Lower leg skin (tissue), 4 donors: ENCODE results near the gene SUV39H2. TPM values are rescaled to one million over a fixed set of nuclear protein-coding genes. Genes with fewer than 3 reads are reported as not detected.

Experiments
- DNase-seq, 2 donors: peaks; one replicate each; pipeline ENCODE4 v3.0.0-alpha.2; 2019; ENCODE audit warnings: low spot score in 2 of 2
- H3K4me3 ChIP-seq: fragments of 200-600 bp; sonication (generic); 2 replicates; pipeline ENCODE4 v1.5.1; 2017; ENCODE audit warnings: mild to moderate bottlenecking, low read depth; ENCODE audit not compliant: poor library complexity, severe bottlenecking
- POLR2A ChIP-seq, 2 donors: fragments of 450-650 bp; IDR thresholded peaks; one replicate each; pipeline ENCODE4 v1.6.1; 2016 to 2017; ENCODE audit warnings: antibody characterized with exemption in 2 of 2, mild to moderate bottlenecking in 1 of 2, moderate library complexity in 1 of 2
- WGBS, 2 donors: methylation state at CpG; one replicate each; pipeline ENCODE4 v1.1.5; 2018; 5-methylcytosine and 5-hydroxymethylcytosine counted together
- intact Hi-C: fragments of 100-400 bp; cut with DNase I; formaldehyde crosslinking; loops from one replicate; pipeline ENCODE4 v1.15.0; 2023; ENCODE audit warnings: low total_unique reads
- total RNA-seq, 4 donors: library from RNA; depleted of rRNA; stranded (reverse); fragments of >200 nt; gene quantifications; one replicate each; pipeline ENCODE4 v1.1.0, GENCODE V29; 2016
- TF ChIP-seq, protein P1 (sequence below), 3 donors: fragments of 450-650 bp; IDR thresholded peaks; one replicate each; pipeline ENCODE4 v1.5.1; 2016; ENCODE audit warnings: antibody characterized with exemption in 3 of 3, mild to moderate bottlenecking in 3 of 3, moderate library complexity in 2 of 3

SUV39H2 gene
- total RNA-seq, 4 donors from 2014 or later, result 0.99 to 5.3 (median 3.5) TPM

DNA sequence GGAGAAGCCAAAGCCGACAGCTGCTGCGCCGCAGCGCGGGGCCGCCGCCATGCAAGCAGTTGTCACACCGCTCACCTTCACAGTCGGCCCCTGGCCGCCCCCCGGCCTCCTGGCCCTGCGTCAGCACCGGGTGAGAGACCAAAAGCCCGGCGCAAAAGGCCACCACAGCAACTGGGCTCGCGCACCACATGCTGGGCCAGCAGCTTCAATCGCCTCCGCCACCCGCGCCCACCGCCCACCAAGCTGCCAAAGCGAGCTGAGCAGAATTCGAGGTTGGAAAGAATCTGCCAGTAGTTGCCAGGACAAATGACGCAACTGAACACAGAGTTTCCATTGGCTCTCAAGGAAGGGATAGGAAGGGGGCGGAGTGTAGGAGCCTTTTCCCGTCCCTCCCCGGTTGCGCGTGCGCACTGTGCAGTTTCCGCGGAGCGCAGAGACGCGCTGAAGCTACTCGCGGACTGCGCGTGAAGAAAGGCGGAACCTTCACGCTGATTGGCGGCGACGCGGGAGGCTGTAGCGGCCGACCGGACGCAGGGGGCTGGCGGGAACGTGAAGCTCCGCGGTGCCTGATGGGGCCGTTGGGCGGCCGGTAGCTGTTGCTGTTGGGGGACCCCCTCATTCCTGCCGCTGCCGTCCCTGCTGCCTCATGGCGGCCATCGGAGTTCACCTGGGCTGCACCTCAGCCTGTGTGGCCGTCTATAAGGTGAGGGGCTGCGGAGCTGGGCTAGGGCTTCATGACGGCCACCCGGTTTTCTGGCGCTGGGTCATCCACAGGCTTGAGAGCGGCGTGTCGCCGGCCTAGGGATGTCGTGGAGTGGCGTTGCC lies 40.7 kb upstream of the SUV39H2 start, which contains the start of the genes CDNF, HSPA14 and MSANTD7:
CDNF (minus strand) TSS at position 281 of the 825 bp plus-strand sequence; CDS start at position 190, 91 bp downstream.
HSPA14 (plus strand) TSS at position 550 of the 825 bp plus-strand sequence; CDS start at position 647, 97 bp downstream.
MSANTD7 (plus strand) TSS at position 550 of the 825 bp plus-strand sequence. CDS start 3,979 bp downstream, outside the sequence.
- intact Hi-C loops, result loop anchor here (5.0 to 10.0 kb wide), 2 partner anchors 293 to 329 kb away; partner anchors contain the start of gene NMT2
- peak within 1 kb of the TSS; percentile 93 for H3K4me3 ChIP-seq
- 0% methylated on average over 35 to 61 of the region's 72 CpGs for WGBS, 2 donors
- peak; percentile 99 to 100 for DNase-seq
- TF ChIP-seq POLR2A (IDR thresholded peaks at IDR 0.05), result no peak
- TF ChIP-seq, protein P1, sequence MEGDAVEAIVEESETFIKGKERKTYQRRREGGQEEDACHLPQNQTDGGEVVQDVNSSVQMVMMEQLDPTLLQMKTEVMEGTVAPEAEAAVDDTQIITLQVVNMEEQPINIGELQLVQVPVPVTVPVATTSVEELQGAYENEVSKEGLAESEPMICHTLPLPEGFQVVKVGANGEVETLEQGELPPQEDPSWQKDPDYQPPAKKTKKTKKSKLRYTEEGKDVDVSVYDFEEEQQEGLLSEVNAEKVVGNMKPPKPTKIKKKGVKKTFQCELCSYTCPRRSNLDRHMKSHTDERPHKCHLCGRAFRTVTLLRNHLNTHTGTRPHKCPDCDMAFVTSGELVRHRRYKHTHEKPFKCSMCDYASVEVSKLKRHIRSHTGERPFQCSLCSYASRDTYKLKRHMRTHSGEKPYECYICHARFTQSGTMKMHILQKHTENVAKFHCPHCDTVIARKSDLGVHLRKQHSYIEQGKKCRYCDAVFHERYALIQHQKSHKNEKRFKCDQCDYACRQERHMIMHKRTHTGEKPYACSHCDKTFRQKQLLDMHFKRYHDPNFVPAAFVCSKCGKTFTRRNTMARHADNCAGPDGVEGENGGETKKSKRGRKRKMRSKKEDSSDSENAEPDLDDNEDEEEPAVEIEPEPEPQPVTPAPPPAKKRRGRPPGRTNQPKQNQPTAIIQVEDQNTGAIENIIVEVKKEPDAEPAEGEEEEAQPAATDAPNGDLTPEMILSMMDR (IDR thresholded peaks at IDR 0.05), result no peak

DNA sequence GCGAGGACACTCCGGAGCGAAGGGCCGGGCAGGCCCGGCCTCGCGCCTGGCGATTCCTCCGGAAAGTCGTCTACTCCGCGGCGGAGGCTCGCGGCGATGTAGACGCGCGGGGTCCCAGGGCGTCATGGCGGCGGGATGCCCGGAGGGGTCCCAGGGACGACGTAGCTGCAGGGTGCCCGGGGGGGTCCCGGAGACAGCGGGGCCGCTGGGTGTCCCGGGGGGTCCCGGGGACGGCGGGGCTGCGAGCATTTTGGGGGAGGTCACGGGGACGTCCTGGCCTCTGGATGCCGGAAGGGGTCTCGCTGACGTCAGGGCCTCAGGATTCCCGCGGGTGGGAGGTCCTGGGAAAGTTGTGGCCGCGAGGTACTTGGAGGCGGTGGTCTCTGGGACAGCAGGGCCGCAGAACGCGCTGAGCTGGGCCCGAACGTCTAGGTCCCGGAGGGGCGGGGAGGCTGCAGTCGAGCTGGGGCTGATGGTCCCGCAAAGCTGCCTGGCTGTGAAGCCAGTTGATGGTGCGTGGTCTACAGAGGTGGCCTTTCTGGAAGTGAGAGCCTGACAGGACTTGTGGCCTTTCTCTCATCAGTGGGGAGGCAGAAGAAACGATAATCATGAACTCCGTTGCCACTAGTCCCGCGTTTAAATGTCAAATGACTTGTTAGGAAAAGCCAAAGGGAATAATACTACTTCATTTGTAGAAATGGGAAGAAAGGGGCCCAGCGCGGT lies 39.9 kb upstream of the SUV39H2 start:
- intact Hi-C loops, result loop anchor here (5.0 to 10.0 kb wide), 2 partner anchors 294 to 329 kb away; partner anchors contain the start of gene NMT2
- peak; percentile 20 to 88 for DNase-seq
- WGBS, 2 donors, result 1% methylated on average over 16 to 38 of the region's 60 CpGs
- TF ChIP-seq, protein P1 (IDR thresholded peaks at IDR 0.05), result no peak
- TF ChIP-seq POLR2A (IDR thresholded peaks at IDR 0.05), result no peak
- H3K4me3 ChIP-seq, result peak overlapping the region; percentile 93

DNA sequence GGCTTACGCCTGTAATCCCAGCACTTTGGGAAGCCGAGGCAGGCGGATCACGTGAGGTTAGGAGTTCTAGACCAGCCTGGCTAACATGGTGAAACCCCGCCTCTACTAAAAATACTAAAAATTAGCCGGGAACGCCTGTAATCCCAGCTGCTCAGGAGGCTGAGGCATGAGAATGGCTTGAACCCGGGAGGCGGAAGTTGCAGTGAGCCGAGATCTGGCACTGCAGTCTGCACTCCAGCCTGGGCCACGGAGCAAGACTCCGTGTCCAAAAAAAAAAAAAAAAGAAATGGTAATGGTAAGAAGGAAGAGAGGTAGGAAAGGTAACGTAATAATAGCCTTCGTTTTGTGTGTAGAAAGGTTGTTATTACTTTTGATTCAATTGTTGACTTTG lies 39.4 kb upstream of the SUV39H2 start:
- 7 to 10% methylated on average over 14 of the region's 14 CpGs for WGBS, 2 donors
- DNase-seq, result no peak
- TF ChIP-seq, protein P1 (IDR thresholded peaks at IDR 0.05), result no peak
- TF ChIP-seq POLR2A (IDR thresholded peaks at IDR 0.05), result no peak
- peak overlapping the region; percentile 93 for H3K4me3 ChIP-seq
- intact Hi-C loops, result loop anchor here (5.0 to 10.0 kb wide), 2 partner anchors 294 to 328 kb away; partner anchors contain the start of gene NMT2

DNA sequence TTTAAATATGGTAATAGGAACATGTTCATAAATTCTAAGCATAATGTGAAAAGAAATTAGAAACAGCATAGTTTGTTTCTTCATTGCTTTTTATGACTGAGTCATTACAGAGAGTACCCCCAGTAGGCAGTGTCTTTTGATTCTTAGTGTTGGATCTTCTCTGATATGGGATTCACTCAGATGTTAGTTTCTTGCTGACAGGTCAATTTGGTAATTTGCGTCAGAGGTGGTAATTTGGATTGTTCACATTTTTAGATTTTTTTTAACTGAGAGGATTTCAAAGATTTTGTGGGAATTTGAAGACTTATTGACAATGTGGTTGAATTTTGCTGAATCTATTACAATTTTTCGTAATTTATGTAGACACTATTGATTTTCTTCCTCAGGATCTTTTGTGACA lies 38.5 kb upstream of the SUV39H2 start:
- TF ChIP-seq, protein P1 (IDR thresholded peaks at IDR 0.05), result no peak
- TF ChIP-seq POLR2A (IDR thresholded peaks at IDR 0.05), result no peak
- intact Hi-C loops, result no loop called here
- WGBS, 2 donors, result 90% methylated on average over 2 of the region's 2 CpGs
- no peak overlapping the region for H3K4me3 ChIP-seq
- no peak for DNase-seq

DNA sequence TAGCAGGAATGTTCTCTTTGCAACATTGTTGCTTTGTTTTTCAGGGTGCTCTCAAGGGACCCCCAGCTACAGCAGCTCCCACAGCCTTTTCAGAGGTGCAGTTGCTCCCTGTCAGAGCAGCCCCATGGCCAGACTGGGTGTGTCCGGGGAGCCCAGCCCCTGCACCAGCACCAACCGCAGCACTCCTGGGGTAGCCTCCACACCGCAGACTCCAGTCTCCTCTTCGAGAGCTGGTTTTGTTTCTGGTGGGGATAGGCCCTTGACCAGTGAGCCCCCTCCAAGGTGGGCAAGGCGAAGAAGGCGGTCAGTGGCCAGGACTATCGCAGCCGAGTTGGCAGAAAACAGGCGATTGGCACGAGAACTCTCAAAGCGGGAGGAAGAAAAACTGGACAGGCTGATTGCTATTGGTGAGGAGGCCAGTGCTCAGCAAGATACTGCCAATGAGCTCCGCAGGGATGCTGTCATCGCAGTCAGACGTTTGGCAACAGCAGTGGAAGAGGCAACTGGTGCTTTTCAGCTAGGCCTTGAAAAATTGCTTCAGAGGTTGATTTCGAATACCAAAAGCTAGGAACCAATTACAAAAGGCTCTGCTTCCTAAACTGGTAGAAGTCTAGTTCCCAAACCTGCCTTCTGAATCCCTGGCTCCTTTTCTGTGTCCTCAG lies 35.2 kb upstream of the SUV39H2 start:
- TF ChIP-seq, protein P1 (IDR thresholded peaks at IDR 0.05), result no peak
- no peak for TF ChIP-seq POLR2A (IDR thresholded peaks at IDR 0.05)
- DNase-seq, result no peak
- 93 to 94% methylated on average over 15 of the region's 15 CpGs for WGBS, 2 donors
- H3K4me3 ChIP-seq, result no peak overlapping the region
- intact Hi-C loops, result no loop called here
